ENCODE measurements around the gene PHF20.

DNA sequence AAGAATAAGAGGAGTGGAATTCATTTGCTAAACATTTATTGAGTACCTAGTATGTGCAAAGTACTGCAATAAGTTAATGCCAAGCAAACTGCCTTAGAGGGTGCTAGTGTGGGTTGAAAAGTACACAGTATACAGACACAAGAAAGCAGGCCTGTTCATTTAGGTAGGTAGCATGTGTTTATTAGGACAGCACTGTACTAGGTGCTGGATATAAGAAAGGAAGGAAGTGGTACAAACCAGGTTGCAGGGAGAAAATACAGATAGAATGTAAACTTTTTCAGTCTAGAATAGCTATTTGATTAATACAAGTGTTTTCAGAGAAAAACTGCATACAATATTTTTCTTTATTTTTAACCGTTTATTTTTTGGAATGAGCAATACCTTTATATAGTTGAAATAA, 68.1 kb downstream of the PHF20 start:
- no peak for TF ChIP-seq EZH2 (IDR thresholded peaks at IDR 0.05; ENCODE audit: borderline replicate concordance, low read length)
- TF ChIP-seq, protein P1, sequence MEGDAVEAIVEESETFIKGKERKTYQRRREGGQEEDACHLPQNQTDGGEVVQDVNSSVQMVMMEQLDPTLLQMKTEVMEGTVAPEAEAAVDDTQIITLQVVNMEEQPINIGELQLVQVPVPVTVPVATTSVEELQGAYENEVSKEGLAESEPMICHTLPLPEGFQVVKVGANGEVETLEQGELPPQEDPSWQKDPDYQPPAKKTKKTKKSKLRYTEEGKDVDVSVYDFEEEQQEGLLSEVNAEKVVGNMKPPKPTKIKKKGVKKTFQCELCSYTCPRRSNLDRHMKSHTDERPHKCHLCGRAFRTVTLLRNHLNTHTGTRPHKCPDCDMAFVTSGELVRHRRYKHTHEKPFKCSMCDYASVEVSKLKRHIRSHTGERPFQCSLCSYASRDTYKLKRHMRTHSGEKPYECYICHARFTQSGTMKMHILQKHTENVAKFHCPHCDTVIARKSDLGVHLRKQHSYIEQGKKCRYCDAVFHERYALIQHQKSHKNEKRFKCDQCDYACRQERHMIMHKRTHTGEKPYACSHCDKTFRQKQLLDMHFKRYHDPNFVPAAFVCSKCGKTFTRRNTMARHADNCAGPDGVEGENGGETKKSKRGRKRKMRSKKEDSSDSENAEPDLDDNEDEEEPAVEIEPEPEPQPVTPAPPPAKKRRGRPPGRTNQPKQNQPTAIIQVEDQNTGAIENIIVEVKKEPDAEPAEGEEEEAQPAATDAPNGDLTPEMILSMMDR (conservative IDR thresholded peaks at IDR 0.05 in 1 of 2, IDR thresholded peaks at IDR 0.05 in 1 of 2; ENCODE audit: extremely low read depth in 1 of 2, insufficient read depth in 1 of 2, low read depth in 1 of 2, low read length in 2 of 2) = no peak
